Measurements from ENCODE around the gene ZNF496. TPM values are rescaled to one million over a fixed set of nuclear protein-coding genes. Genes with fewer than 3 reads are reported as not detected.

ZNF496 gene
- total RNA-seq (2016; rRNA removed; fragmentation: Illumina TruSeq; extraction: Trizol) (14.6 and 14.8 TPM in 2 replicates), polyA plus RNA-seq (2011; rRNA removed) (18.6 and 21.4 TPM in 2 replicates), polyA minus RNA-seq (2011; rRNA and poly(A)+ RNA removed; ENCODE audit: low replicate concordance) (45.1 and 57.4 TPM in 2 replicates), Bru-seq, nascent RNA (percentile 77 among the genes with signal in this experiment), BruChase-seq, experiment 1, labeled RNA remaining after a 6-hour chase (percentile 79 among the genes with signal in this experiment), BruChase-seq, experiment 2, labeled RNA remaining after a 2-hour chase (percentile 76 among the genes with signal in this experiment)
- 3.5 and 3.9 TPM in 2 replicates for total RNA-seq (2016; cell fraction: cytosol; rRNA removed; fragmentation: Illumina TruSeq; extraction: Trizol; ENCODE audit: low read depth)
- total RNA-seq (2016; cell fraction: insoluble cytoplasmic fraction; rRNA removed; fragmentation: Illumina TruSeq; extraction: Trizol) = 12.9 and 14.4 TPM in 2 replicates
- 13.3 and 14.3 TPM in 2 replicates for total RNA-seq (2016; cell fraction: membrane; rRNA removed; fragmentation: Illumina TruSeq; extraction: Trizol)
- total RNA-seq (2016; cell fraction: nucleus; rRNA removed; fragmentation: Illumina TruSeq; extraction: Trizol) = 11.3 and 12.8 TPM in 2 replicates
- polyA plus RNA-seq (2011; cell fraction: cytosol; rRNA removed) = 18.6 and 21.4 TPM in 2 replicates
- polyA plus RNA-seq (2011; cell fraction: nucleus; rRNA removed) = 29.3 and 32.0 TPM in 2 replicates
- 13.6 and 16.7 TPM in 2 replicates for polyA plus RNA-seq (2012)
- polyA plus RNA-seq (2016; cell fraction: cytosol; fragmentation: Illumina TruSeq; extraction: Trizol; ENCODE audit: low read depth) = 2.4 and 3.2 TPM in 2 replicates
- polyA plus RNA-seq (2016; cell fraction: insoluble cytoplasmic fraction; fragmentation: Illumina TruSeq; extraction: Trizol; ENCODE audit: low read depth) = 14.2 and 14.7 TPM in 2 replicates
- polyA plus RNA-seq (2016; cell fraction: membrane; fragmentation: Illumina TruSeq; extraction: Trizol; ENCODE audit: low read depth) = 9.0 and 9.3 TPM in 2 replicates
- polyA plus RNA-seq (2016; cell fraction: nucleus; fragmentation: Illumina TruSeq; extraction: Trizol; ENCODE audit: insufficient read depth, low read depth) = 17.5 and 19.9 TPM in 2 replicates
- 20.3 and 20.7 TPM in 2 replicates for polyA minus RNA-seq (2011; cell fraction: cytosol; rRNA and poly(A)+ RNA removed)
- polyA minus RNA-seq (2011; cell fraction: nucleus; rRNA and poly(A)+ RNA removed) = 14.9 and 17.2 TPM in 2 replicates
- long read RNA-seq, experiment 1, partial matches to known transcripts = 2 of 16 reads
- long read RNA-seq, experiment 1, other reads (novel, unspliced or antisense) = 14 of 16 reads
- long read RNA-seq, experiment 2, full-length matches to known transcripts = 5 of 64 reads
- long read RNA-seq, experiment 2, partial matches to known transcripts = 12 of 64 reads
- long read RNA-seq, experiment 2, other reads (novel, unspliced or antisense) = 47 of 64 reads

DNA sequence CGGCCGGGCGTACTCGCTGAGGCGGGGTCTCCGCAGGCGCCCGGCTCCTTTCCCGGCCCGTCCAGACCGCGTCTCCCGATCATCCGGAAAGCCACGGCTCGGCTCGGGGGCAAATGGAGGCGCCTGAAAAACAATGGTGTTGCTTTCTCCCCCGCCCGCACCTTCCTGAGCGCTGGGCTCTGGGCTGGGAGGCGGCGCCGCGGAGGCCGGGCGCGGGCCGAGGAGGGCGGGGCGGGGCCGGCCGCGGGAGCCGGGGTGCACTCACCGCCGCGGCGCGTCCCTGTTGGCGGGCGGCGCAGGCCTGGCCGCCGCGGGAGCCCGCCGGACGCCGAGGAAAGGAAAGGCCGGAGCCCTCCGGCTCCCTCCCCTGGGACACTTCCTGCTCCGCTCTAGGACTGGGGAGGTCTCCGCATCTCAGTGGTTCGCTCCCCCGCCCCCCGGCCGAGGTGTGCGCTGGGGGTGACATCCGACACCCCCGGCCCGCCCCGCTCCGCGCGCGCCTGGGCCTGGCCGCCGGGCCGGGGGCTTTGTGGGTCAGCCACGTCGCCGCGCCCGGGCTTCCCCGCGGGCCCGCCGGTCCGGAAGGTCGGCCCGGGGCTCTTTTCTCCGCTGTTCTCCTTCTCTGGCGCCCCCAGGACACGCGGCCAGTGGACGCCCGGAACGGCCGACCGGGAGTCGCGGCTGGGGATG is at the start of gene ZNF496:
Gene ZNF496 (minus strand): TSS at position 343 of the 690 bp plus-strand sequence. CDS start 2,289 bp downstream, outside the sequence.
- Histone ChIP-seq H3K79me2 (ENCODE audit: insufficient read depth, low read length) (peaks cover 14% of the 10 kb centered on the region), H3K27ac (ENCODE audit: extremely low read length, insufficient read depth, low read length) (peak within 1 kb of the TSS; percentile 79), H4K20me1 (ENCODE audit: insufficient read depth, low read length) (no peaks in the 10 kb centered on the region), H3K9ac (ENCODE audit: insufficient read depth, low read depth, low read length) (peak within 1 kb of the TSS; percentile 89), H3K4me3 (replicated peaks in 1 of 3; ENCODE audit: insufficient read depth in 1 of 3, low read depth in 2 of 3, low read length in 3 of 3) (peak within 1 kb of the TSS; percentile 92 to 97 (median 94)), H3K27me3 (ENCODE audit: control insufficient read depth in 1 of 2, insufficient read depth in 2 of 2, low read length in 2 of 2) (no peaks in the 10 kb centered on the region; a peak in 1 of 5 replicates), H2AFZ (ENCODE audit: low read length) (no peak within 1 kb of the TSS), H3K9me3 (ENCODE audit: low read length) (no peaks in the 10 kb centered on the region), H3K4me2 (ENCODE audit: low read depth, low read length) (peak within 1 kb of the TSS; percentile 91), H3K4me1 (ENCODE audit: insufficient read depth, low read length) (peaks cover 38% of the 10 kb centered on the region), H3K36me3 (replicated peaks in 1 of 2; ENCODE audit: control insufficient read depth in 1 of 2, insufficient read depth in 2 of 2, low read length in 2 of 2) (peaks cover 10 to 23% of the 10 kb centered on the region in 2 experiments)
- peak; percentile 75 for DNase-seq (ENCODE audit: low spot score)
- intact Hi-C loops (cut with micrococcal nuclease; ENCODE audit: unreplicated experiment) = loop anchor here (5.0 kb wide), 1 partner anchor 219 kb away; no protein-coding TSS in a partner anchor
- no TSS peak for BruUV-seq (replicated peaks)
- in situ Hi-C loops (cut with HindIII; ENCODE audit: extremely low pct_ligation_motif_present, low pct_unique_long_range_greater_than_20kb) = no loop called here
- no peak for FAIRE-seq
- ChIA-PET CTCF (ENCODE audit: low intra/inter-chr PET ratio, low total read pairs) (no interaction called here), POLR2A (interaction anchor here (0.8 to 2.2 kb wide), 4 partner anchors 9 to 121 kb away, joined by 3 to 4 read pairs (median 4); no protein-coding TSS in a partner anchor)
- ATAC-seq = peak; percentile 79
- WGBS (ENCODE audit: low lambda C conversion rate) = 0% methylated on average over 7 of the region's 93 CpGs
- TF ChIP-seq ISL2 (CRISPR knock-in tag; IDR thresholded peaks at IDR 0.05) (0 out of 2 replicates have a peak, but pooled peaks have one; percentile 9), HCFC1 (IDR thresholded peaks at IDR 0.05; ENCODE audit: low read depth, low read length) (peak; percentile 26; the same call in 1 of the 2 replicates), KDM2A (CRISPR knock-in tag; IDR thresholded peaks at IDR 0.05; ENCODE audit: borderline replicate concordance, low read depth) (no peak), NR1H2 (CRISPR knock-in tag; IDR thresholded peaks at IDR 0.05; ENCODE audit: borderline replicate concordance, low read depth) (0 out of 2 replicates have a peak, but pooled peaks have one; percentile 15), RAD21 (CRISPR knock-in tag; IDR thresholded peaks at IDR 0.05) (peak; percentile 21; the same call in 1 of the 2 replicates), POLR2G (IDR thresholded peaks at IDR 0.05; ENCODE audit: low read depth, low read length) (peak; percentile 5; the same call in 1 of the 2 replicates), ZNF501 (CRISPR knock-in tag; IDR thresholded peaks at IDR 0.05) (no peak), GABPA (IDR thresholded peaks at IDR 0.05; ENCODE audit: low read depth, low read length) (peak; percentile 78), GABPA (CRISPR knock-in tag; IDR thresholded peaks at IDR 0.05; ENCODE audit: low read depth) (peak; percentile 86), ZNF598 (CRISPR knock-in tag; IDR thresholded peaks at IDR 0.05; ENCODE audit: borderline replicate concordance) (no peak), ERF (CRISPR knock-in tag; IDR thresholded peaks at IDR 0.05) (0 out of 2 replicates have a peak, but pooled peaks have one; percentile 8), ZFP90 (CRISPR knock-in tag; IDR thresholded peaks at IDR 0.05; ENCODE audit: borderline replicate concordance) (0 out of 2 replicates have a peak, but pooled peaks have one; percentile 15), MAZ (IDR thresholded peaks at IDR 0.05; ENCODE audit: borderline replicate concordance, low read depth, low read length) (0 out of 2 replicates have a peak, but pooled peaks have one; percentile 48), MAZ (CRISPR knock-in tag; IDR thresholded peaks at IDR 0.05; ENCODE audit: low read depth) (peak; percentile 43), SMAD1 (CRISPR knock-in tag; IDR thresholded peaks at IDR 0.05; ENCODE audit: borderline replicate concordance, low read depth) (no peak)
- TF ChIP-seq, protein P1, sequence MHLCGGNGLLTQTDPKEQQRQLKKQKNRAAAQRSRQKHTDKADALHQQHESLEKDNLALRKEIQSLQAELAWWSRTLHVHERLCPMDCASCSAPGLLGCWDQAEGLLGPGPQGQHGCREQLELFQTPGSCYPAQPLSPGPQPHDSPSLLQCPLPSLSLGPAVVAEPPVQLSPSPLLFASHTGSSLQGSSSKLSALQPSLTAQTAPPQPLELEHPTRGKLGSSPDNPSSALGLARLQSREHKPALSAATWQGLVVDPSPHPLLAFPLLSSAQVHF (CRISPR knock-in tag; IDR thresholded peaks at IDR 0.05) = no peak
- TF ChIP-seq, protein P2, sequence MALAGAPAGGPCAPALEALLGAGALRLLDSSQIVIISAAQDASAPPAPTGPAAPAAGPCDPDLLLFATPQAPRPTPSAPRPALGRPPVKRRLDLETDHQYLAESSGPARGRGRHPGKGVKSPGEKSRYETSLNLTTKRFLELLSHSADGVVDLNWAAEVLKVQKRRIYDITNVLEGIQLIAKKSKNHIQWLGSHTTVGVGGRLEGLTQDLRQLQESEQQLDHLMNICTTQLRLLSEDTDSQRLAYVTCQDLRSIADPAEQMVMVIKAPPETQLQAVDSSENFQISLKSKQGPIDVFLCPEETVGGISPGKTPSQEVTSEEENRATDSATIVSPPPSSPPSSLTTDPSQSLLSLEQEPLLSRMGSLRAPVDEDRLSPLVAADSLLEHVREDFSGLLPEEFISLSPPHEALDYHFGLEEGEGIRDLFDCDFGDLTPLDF (CRISPR knock-in tag; IDR thresholded peaks at IDR 0.05) = 0 out of 2 replicates have a peak, but pooled peaks have one; percentile 10
